HFF-Myc (cell line): ENCODE data around the gene VPS26C.
"Not testable (repeated sequence)": the region's sequence is repeated elsewhere in the genome, so short reads cannot be mapped to it uniquely, and the experiment has no call there.

Experiments used
- DNase-seq: peaks from one replicate; pipeline ENCODE4 v3.0.0-alpha.2; 2011; ENCODE audit warnings: low read depth; ENCODE audit errors: extremely low read depth
- H3K4me3 ChIP-seq: replicated peaks from 2 replicates; pipeline ENCODE4 v1.5.1; 2011; ENCODE audit warnings: low read depth, mild to moderate bottlenecking, control low read depth, low read length
- CTCF ChIP-seq: IDR thresholded peaks from 2 replicates; pipeline ENCODE4 v1.5.1; 2012; ENCODE audit warnings: mild to moderate bottlenecking, low read depth, low read length, control low read depth; ENCODE audit errors: missing control alignments

Gene VPS26C

GRCh38 chr21:37281993-37282392 is 14.9 kb upstream of the VPS26C start:
- H3K4me3 ChIP-seq, result no peak overlapping the region
- no peak for TF ChIP-seq CTCF
- no peak for DNase-seq

- H3K4me3 ChIP-seq, result no peak overlapping the region
- no peak for DNase-seq
- no peak for TF ChIP-seq CTCF
Measured at GRCh38 chr21:37281579-37281978, 14.4 kb upstream of the VPS26C start.

DNA sequence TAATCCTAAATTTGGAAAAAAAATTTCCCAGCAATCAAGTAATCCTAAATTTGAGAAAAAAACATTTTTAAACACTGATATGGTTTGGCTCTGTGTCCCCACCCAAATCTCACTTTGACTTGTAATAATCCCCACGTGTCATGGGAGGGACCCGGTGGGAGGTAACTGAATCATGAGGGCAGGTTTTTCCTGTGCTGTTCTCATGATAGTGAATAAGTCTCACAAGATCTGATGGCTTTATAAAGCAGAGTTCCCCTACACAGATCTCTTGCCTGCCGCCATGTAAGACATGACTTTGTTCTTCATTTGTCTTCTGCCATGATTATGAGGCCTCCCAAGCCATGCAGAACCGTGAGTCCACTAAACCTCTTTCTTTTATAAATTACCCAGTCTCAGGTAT is 12.1 kb upstream of the VPS26C start:
- DNase-seq, H3K4me3 ChIP-seq: not testable (repeated sequence)

GRCh38 chr21:37278199-37278598 is 11.1 kb upstream of the VPS26C start:
- no peak for TF ChIP-seq CTCF
- no peak for DNase-seq
- H3K4me3 ChIP-seq, result no peak overlapping the region

- no peak for TF ChIP-seq CTCF
- no peak for DNase-seq
Measured at GRCh38 chr21:37276377-37276776, 9.2 kb upstream of the VPS26C start.

GRCh38 chr21:37273911-37274690 is 7.0 kb upstream of the VPS26C start:
- DNase-seq, result no peak
- no peak for TF ChIP-seq CTCF
- no peak overlapping the region for H3K4me3 ChIP-seq

More at GRCh38 chr21:37276377-37276776, 9.2 kb upstream of the VPS26C start:
- no peak overlapping the region for H3K4me3 ChIP-seq

GRCh38 chr21:37273440-37273839 is 6.3 kb upstream of the VPS26C start:
- DNase-seq, result no peak
- no peak overlapping the region for H3K4me3 ChIP-seq
- TF ChIP-seq CTCF, result no peak
